GM10266 (cell line): ENCODE data around the gene DOCK6.

Source experiments
- DNase-seq: peaks from one replicate; pipeline ENCODE4 v3.0.0; 2012; ENCODE audit errors: extremely low spot score
- TF ChIP-seq, protein P1 (sequence below): IDR thresholded peaks from 2 replicates; pipeline ENCODE4 v1.5.1; 2012; ENCODE audit warnings: mild to moderate bottlenecking, low read depth; ENCODE audit not compliant: control insufficient read depth, insufficient read depth; ENCODE audit errors: missing control alignments

The DOCK6 gene, protein sequence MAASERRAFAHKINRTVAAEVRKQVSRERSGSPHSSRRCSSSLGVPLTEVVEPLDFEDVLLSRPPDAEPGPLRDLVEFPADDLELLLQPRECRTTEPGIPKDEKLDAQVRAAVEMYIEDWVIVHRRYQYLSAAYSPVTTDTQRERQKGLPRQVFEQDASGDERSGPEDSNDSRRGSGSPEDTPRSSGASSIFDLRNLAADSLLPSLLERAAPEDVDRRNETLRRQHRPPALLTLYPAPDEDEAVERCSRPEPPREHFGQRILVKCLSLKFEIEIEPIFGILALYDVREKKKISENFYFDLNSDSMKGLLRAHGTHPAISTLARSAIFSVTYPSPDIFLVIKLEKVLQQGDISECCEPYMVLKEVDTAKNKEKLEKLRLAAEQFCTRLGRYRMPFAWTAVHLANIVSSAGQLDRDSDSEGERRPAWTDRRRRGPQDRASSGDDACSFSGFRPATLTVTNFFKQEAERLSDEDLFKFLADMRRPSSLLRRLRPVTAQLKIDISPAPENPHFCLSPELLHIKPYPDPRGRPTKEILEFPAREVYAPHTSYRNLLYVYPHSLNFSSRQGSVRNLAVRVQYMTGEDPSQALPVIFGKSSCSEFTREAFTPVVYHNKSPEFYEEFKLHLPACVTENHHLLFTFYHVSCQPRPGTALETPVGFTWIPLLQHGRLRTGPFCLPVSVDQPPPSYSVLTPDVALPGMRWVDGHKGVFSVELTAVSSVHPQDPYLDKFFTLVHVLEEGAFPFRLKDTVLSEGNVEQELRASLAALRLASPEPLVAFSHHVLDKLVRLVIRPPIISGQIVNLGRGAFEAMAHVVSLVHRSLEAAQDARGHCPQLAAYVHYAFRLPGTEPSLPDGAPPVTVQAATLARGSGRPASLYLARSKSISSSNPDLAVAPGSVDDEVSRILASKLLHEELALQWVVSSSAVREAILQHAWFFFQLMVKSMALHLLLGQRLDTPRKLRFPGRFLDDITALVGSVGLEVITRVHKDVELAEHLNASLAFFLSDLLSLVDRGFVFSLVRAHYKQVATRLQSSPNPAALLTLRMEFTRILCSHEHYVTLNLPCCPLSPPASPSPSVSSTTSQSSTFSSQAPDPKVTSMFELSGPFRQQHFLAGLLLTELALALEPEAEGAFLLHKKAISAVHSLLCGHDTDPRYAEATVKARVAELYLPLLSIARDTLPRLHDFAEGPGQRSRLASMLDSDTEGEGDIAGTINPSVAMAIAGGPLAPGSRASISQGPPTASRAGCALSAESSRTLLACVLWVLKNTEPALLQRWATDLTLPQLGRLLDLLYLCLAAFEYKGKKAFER (N-terminal part only)

DNA sequence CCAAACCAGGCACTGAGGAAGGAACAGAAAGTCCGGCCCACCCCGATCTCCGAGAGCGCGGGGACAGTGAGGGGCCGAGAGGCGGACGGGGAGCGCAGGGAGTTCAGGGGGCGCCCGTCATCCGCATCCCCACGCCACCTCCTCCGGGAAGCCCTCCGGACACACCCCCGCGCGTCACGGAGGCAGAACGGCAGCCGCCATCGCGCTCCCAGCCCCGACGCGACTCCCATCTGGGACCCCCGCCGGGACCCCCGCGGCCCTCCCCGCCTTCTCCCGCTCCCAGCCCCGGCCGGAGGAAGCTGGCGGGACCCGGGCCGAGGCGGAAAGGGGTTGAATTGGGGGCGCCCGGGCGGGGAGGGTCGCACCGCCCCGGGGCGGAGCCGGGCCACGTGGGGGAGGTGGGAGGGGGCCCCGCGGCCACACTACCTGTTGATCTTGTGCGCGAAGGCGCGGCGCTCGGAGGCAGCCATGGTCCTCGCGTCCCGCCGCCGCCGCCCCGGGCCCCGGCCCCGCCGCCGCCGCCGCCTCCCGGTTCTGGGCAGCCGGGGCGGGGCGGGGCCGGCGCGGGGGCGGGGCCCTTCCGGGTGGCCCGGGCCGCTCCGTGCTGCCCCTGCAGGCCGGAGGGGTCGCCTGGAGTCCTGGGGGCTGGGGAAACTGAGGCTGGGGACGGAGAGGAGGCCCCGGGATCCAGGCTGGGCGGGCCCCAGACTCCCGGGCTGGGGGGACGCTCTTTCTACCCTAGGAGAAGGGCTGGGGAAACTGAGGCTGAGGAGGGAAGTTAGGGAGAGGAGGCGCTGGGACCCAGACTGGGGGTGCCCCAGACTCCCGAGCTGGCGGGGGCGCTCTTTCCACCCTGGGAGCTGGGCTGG, at the start of gene DOCK6:
Gene DOCK6, minus strand, starts transcription at position 554 of the 869 bp plus-strand sequence. Its CDS starts 84 bp downstream, at position 470.
- TF ChIP-seq, protein P1, sequence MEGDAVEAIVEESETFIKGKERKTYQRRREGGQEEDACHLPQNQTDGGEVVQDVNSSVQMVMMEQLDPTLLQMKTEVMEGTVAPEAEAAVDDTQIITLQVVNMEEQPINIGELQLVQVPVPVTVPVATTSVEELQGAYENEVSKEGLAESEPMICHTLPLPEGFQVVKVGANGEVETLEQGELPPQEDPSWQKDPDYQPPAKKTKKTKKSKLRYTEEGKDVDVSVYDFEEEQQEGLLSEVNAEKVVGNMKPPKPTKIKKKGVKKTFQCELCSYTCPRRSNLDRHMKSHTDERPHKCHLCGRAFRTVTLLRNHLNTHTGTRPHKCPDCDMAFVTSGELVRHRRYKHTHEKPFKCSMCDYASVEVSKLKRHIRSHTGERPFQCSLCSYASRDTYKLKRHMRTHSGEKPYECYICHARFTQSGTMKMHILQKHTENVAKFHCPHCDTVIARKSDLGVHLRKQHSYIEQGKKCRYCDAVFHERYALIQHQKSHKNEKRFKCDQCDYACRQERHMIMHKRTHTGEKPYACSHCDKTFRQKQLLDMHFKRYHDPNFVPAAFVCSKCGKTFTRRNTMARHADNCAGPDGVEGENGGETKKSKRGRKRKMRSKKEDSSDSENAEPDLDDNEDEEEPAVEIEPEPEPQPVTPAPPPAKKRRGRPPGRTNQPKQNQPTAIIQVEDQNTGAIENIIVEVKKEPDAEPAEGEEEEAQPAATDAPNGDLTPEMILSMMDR = peak; percentile 55
- peak; percentile 86 for DNase-seq

DNA sequence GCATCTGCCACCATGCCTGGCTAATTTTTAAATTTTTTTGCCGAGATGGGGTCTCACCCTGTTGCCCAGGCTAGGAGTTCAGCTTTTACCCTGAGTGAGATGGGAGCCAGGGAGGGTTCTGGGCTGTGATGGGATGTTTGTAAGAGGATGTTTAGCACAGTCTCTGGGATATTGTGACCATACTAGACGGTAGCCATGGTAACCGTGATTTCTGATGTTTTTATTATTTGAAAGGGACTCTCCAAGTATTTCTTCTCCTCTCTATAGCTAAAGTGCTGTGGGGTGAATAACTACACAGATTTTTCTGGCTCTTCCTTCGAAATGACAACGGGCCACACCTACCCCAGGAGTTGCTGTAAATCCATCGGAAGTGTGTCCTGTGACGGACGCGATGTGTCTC, 44.0 kb upstream of the DOCK6 start:
- TF ChIP-seq, protein P1 = no peak
- DNase-seq = no peak

DNA sequence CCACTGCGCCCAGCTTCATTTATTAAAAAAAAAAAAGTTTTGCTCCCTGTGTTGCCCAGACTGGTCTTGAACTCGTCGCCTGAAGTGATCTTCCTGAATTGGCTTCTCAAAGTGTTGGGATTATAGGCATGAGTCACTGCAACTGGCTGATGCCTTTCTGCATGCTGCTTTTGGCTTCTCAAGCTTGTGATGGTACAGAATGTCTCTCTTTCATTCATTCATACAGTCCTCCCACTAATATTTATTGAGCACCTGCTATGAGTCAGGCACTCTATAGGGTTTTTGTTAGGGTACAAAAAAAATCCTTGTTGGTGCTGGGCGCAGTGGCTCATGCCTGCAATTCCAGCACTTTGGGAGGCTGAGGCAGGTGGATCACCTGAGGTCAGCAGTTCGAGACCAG, 42.6 kb upstream of the DOCK6 start:
- DNase-seq = no peak
- TF ChIP-seq, protein P1 = no peak

DNA sequence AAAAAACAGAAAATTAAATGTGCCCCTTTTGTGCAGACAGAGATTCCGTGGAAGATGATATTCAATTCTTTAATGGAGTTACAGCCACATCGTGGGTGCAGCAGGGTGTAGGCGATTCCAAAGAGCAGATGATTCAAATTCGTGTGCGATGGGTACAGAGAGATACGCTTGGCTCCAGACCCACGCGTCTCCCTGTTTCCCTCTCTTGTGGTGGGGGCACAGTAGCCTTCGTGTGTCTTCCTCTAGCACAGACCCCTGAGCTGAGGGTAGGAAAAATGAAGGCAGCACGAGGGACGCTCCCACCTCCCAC, 38.4 kb upstream of the DOCK6 start:
- DNase-seq = no peak
- TF ChIP-seq, protein P1 = no peak

DNA sequence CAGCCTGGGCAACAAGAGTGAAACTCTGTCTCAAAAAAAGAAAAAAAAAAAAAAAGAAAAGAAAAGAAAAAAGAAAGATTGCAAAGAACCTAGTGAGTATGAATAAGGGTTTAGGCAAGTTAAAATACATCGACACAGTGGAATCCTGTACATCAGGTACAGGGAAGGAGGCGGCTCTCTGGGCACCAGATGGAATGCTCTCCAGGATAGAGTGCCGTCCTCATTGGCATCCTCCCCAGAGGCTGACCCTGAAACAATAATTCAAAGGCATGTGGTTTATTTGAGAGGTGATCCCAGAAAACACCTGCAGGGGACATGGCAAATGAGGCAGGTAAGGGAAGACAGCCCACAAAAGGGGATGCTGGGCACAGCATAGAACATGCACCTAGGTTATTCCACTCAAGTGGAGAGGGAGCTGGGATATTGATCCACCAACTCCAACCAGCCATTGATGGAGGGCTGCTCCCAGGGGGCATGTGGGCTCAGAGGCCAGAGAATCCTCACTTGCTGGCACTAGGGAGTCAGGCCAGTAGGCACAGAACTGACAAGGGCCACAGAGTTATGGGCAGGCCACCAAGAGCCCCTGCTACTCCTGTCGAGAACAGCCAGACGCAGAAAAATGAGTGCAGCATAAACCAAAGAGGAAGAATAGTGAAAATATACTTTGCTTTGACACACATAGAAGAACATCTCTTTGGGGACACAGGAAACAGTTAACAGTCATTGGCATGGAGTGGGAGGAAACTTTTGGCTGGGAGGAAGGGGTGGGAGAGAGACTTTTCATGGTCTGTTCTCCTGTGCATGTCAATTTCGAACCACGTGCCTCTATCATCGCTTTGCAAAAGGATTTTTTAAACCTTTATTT, 37.9 kb upstream of the DOCK6 start:
- TF ChIP-seq, protein P1 = no peak
- no peak for DNase-seq
